ENCODE results near the gene ANKRD23.

Gene ANKRD23

GRCh38 chr2:96824079-96824870 is 19.5 kb downstream of the ANKRD23 start:
- TF ChIP-seq CTCF (conservative IDR thresholded peaks at IDR 0.05; ENCODE audit: low read depth) = no peak
- CTCF ChIA-PET = no interaction called here
- no peak overlapping the region for H3K27ac ChIP-seq
- POLR2A ChIA-PET (ENCODE audit: low non-redundant PET) = no interaction called here
- no peak for DNase-seq (ENCODE audit: low spot score)

GRCh38 chr2:96823198-96823597 is 20.6 kb downstream of the ANKRD23 start:
- peak overlapping the region; percentile 6 for H3K27ac ChIP-seq
- CTCF ChIA-PET = no interaction called here
- TF ChIP-seq CTCF (conservative IDR thresholded peaks at IDR 0.05; ENCODE audit: low read depth) = no peak
- POLR2A ChIA-PET (ENCODE audit: low non-redundant PET) = no interaction called here
- DNase-seq (ENCODE audit: low spot score) = no peak

GRCh38 chr2:96822786-96823185 is 21.0 kb downstream of the ANKRD23 start:
- CTCF ChIA-PET = no interaction called here
- TF ChIP-seq CTCF (conservative IDR thresholded peaks at IDR 0.05; ENCODE audit: low read depth) = no peak
- POLR2A ChIA-PET (ENCODE audit: low non-redundant PET) = no interaction called here
- H3K27ac ChIP-seq = peak overlapping the region; percentile 6
- DNase-seq (ENCODE audit: low spot score) = no peak

- TF ChIP-seq CTCF (conservative IDR thresholded peaks at IDR 0.05; ENCODE audit: low read depth) = no peak
- ChIA-PET POLR2A (ENCODE audit: low non-redundant PET) (interaction anchor here (0.5 kb wide), 1 partner anchor 486 kb away, joined by 5 read pairs; the partner anchor contains the start of gene NCAPH), CTCF (interaction anchor here (0.9 to 1.3 kb wide), 2 partner anchors 60 to 129 kb away, joined by 4 read pairs; no protein-coding TSS in a partner anchor)
- no peak overlapping the region for H3K27ac ChIP-seq
- DNase-seq (ENCODE audit: low spot score) = no peak
Observed at GRCh38 chr2:96821113-96821675, 22.6 kb downstream of the ANKRD23 start.

GRCh38 chr2:96819876-96820511 is 23.8 kb downstream of the ANKRD23 start:
- POLR2A ChIA-PET (ENCODE audit: low non-redundant PET) = no interaction called here
- no peak for TF ChIP-seq CTCF (conservative IDR thresholded peaks at IDR 0.05; ENCODE audit: low read depth)
- H3K27ac ChIP-seq = no peak overlapping the region
- no peak for DNase-seq (ENCODE audit: low spot score)
- CTCF ChIA-PET = no interaction called here

GRCh38 chr2:96819128-96819875 is 24.5 kb downstream of the ANKRD23 start:
- ChIA-PET CTCF (interaction anchor here (0.6 kb wide), 1 partner anchor 256 kb away, joined by 3 read pairs; no protein-coding TSS in a partner anchor), POLR2A (ENCODE audit: low non-redundant PET) (no interaction called here)
- no peak for DNase-seq (ENCODE audit: low spot score)
- no peak for TF ChIP-seq CTCF (conservative IDR thresholded peaks at IDR 0.05; ENCODE audit: low read depth)
- H3K27ac ChIP-seq = no peak overlapping the region
